NCI-H345 (cell line): ENCODE measurements around the gene GBGT1.

Experiments used
- DNase-seq: peaks from one replicate; lab custom pipeline; 2025; lab: John Stamatoyannopoulos, UW

Gene GBGT1

DNA sequence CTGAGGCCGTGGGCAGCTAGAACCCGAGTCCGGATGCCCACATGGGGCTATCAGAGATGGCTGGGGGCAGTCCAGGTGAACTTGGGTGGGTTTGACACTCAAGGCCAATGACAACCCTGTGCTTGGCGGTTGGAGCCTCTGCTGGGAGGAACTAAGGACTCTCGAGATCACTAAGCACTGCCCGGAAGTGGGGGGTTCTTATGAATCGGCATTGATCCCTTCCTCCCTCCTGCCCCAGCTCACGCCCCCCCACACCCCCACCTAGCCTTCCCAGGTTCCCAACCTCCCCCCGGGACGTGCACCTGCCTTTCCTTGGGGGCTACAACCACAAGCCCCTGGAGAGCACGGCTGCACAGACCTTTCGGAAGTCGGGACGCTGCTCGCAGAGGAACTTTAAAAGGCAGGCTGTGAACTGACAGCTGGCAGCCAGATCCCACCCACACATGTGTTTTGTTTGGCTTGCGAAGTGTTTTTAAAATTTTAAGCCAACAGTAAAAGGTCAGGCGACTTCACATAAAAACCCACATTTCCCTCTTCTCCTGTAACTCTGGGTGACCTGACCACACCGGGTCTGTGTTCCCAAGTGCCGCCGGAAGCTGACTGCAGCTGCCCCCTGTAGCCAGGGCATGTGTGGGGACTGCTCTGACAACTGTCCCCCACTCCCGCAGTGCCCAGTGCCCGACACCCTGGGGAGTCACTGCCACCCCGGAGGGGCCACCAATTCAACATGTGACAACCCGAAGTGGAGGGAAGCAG lies 37.6 kb downstream of the GBGT1 start:
- DNase-seq, result no peak

- no peak for DNase-seq
Observed at GRCh38 chr9:133124907-133125275, 38.8 kb downstream of the GBGT1 start.

GRCh38 chr9:133124123-133124906 lies 39.4 kb downstream of the GBGT1 start:
- DNase-seq, result no peak

DNA sequence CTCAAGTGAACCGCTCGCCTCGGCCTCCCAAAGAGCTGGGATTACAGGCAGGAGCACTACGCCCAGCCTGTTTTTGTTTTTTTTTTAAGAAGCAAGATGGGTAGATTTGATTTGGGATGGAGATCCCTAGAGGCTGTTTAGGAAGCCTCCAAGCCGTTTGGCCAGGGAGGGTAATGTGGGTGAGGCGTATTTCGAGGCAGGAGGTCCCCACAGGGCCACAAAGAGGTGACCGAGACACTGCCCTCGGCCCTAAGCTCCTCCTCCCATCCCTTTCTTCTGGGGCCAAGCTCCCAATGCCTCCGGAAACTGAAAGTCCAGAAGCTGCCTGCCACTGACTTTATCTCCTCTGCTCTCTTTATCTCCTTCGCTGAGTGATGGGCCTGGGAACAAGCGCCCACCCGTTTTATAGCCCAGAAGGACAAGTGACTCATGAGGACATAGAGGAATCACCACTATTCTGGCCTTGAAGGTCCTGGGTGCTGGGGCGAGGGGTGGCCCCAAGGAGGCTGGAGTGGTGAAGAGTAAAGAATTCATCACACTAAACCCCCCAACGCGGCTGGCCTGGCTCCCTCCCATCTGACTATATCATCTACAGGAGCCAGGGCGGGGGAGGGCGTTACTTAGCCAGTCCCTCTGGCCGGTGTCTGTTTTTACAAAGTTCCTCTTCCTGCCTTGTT lies 40.6 kb downstream of the GBGT1 start:
- no peak for DNase-seq

- DNase-seq, result no peak
Observed at GRCh38 chr9:133122605-133122934, 41.1 kb downstream of the GBGT1 start.

DNA sequence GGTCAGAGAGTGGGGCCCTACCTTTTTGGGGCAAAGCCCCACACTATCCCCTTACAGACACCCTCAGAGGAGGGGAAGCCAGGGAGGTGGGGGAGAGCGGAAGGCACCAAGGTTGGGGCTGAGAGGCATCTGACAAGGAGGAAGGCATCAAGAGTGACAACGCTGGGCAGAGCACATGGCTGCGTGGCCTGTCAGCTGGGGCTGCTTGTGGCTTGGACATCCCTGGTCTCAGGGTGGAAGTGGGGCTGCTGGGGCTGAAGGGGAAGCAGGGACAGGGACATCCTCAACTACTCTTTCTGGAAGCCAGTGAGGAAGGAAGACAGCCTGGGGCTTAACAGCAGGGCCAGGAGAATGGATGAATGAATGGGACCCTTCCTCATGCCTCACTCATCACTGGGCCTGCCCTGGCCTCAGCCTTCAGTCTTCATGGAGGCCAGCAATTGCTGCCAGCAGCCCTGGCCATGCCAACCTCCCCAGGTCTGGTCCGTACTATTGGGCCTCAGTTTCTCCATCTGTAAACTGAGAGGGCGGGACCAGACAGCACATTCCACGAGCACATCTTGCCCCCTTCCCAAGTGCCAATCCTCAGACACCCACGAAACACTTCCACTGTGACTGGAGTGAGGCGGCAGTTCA lies 41.7 kb downstream of the GBGT1 start:
- no peak for DNase-seq

DNA sequence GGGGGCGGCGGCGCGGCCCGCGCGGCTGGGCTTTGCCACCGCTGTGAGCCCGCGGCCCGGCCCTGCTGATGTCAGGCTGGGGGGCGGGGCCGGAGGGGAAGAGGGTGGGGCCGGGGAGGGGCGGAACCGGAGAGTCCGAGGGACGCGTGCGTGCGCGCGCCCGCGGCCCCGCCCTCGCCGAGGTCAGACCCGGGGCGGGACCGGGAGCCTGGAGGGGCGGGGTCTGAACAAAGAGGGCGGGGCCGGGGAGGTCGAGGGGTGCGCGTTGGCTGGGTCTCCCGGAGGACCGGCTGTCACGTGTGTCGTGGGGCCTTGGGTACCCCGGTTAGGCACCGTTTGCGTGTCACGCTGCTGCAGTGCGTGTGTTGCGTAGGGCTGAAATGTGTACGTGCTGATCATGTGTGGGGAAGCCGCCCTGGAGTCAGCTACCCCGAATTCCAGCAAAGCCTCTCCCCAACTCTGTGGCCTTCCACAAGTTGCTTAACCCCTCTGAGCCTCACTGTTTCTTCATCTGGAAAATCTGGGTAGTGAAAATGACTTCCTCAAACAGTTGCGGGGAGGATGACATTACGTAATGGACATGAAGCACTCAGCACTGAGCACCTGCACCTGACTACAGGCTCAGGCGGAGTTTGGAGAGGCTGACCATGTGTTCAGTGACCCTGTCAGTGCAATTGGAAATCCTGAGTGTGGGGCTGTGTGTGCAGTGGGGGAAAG lies 42.4 kb downstream of the GBGT1 start, which contains the start of gene RALGDS:
TSS of gene RALGDS (minus strand) at position 43 of the 717 bp plus-strand sequence. CDS start 86 bp downstream, outside the sequence.
- DNase-seq, result peak; percentile 91

DNA sequence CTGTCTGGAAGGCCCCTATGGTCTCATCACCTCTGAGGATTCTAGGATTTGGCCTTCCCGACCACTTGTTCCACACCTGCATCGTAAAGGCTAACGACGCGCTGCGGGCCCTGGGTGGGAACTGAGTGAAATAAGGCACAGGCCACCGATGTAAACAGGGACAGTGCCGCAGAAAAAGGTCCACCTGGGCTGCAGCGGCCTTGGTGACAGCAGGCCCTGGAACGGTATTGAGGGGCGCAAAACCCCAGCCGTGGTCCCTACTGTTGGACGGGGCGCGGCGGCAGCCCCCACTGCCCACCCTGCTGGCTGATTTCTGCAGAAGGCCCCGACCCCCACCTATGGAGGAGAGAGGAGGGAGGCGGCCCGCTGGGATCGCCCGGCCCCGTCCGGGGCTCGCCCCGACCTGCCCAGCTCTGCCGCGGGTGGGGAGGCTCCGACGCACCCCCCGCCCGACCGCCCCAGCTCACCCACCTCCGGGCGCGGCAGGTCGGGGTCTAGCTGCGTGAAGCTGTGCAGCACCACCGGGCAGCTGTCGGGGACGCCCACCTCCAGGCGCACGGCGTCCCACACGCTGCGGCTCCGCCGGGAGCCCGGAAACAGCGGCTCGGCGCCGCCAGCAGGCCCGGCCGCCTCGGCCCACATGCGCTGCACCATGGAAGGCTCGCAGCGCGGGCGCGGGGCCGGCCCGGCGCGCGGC lies 43.1 kb downstream of the GBGT1 start:
- DNase-seq, result peak; percentile 35

DNA sequence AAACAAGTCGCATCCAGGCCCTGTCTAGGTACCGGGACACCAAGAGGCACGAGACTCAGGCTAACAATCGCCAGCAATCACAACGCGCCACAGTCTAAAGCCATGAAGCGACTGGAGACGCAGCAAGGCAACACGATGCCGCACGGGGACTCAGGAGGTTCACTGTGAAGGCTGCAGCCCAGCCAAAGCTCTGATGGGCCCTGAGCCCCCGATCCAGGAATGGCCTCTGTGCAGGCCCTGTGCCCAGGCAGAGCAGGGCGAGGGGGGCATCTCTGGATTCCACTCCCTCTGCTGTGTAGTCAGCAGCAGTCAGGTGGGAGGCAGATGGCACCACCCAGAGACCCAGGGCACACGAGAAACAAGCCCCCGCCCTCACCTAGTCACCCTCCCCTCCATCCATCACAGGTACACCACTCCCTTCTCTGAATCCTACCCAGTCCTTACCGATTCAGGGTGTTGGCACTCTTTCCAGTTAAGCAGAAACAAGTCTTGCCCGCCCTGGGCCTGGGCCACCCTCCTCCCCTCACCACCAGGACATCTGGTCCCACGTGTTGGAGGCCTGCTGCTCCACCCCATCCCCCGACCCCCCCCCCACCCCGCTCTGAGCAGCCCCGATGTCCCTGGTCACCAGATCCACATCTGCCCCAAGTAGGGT lies 43.7 kb downstream of the GBGT1 start:
- no peak for DNase-seq

GRCh38 chr9:133119103-133119845 lies 44.4 kb downstream of the GBGT1 start:
- DNase-seq, result no peak

DNA sequence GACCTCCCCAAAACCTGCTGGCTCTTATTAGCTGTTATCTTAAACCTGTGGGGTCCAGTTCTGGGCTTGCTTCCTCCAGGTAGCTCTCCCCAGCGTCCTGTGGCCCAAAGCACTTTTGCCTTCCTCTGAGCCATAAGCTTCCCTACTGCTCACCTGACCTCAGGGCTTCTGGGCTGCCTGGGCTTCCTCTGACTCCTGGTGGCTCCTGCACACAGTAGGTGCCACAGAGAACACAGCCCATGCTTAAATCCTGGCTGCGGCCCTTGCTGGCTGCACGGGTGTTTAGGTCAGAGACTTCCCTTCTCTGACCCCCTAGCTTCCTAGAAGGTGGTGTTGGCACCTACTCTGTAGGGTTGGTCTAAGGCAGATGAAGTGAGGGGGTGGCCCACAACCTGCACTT lies 45.1 kb downstream of the GBGT1 start:
- no peak for DNase-seq

GRCh38 chr9:133118179-133118520 lies 45.6 kb downstream of the GBGT1 start:
- no peak for DNase-seq

GRCh38 chr9:133117271-133118178 lies 46.2 kb downstream of the GBGT1 start:
- DNase-seq, result no peak

DNA sequence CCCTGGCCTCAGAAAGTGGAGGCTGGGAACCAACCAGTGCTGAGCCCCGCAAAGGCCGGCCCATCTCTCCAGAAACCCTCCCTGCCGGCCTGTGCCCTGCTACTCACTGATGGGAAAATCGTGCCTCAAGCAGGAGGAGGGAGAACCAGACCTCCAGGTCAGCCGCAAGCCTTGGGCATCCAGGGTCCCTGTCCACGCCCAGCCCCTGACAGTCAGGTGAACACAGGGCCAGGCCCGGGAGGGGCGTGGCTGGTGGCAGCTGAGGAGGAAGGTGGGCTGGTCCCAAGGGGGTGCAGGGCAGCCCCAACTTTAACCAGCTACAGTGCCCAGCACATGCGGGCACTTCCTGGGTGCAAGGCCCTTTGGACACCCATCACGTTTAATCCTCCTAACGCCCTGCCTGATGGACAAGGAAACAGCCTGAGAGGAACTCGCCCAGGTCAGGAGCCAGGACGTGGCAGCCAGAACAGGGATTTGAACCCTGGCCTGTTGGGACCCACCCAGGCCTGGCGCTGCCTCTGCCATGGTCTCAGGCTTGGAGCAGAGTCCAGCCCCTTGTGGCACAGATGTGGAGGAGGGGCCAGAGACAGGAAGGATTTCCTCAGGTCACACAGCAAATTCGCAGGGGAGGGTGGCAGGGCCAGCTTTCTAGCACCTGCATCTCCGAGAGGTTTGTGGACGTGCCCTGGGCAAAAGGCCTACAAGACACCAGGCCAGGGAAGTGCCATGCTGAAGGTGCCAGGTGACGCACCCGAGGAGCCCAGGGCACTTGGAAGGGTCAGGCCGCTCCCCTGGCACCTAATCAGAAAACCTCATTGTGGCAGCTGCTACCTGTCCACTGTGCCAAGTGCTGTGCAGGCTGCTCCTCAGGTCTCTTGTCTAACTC lies 47.1 kb downstream of the GBGT1 start:
- DNase-seq, result no peak

DNA sequence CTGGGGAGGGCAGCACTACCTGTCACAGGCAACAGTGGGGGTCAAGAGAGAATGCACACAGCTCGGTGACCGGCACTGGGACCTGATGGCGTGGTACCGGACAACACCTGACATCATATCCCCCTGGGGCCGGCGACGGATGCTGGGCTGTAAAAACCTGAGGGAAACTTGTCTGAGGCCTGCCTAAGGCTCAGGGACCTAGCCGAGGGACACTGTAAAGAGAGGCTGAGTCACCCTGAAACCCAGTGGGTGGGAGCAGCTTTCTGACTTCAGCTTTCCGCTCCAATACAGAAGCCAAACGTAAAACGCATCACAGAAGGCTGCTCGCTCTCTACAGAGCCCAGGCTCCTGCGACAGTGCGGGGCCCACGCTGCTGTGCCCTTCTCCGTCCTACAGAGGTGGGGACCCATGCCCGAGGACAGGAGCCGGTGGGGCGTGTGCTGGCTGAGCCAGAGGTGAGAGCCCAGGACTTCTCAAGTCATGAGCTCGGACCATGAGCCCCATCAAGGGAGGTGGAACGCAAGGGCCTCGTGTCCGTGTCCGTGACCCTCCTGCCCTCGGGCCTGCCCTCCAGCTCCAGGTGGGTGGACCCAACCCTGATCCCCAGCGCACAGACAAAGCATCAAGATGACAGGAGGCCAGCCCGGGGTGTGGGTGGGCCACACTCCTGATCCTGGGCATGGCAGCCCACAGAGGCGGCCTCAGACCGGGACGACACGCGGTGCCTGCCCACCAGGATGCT lies 47.9 kb downstream of the GBGT1 start:
- DNase-seq, result no peak

- no peak for DNase-seq
Observed at GRCh38 chr9:133114886-133115603, 48.7 kb downstream of the GBGT1 start.
